Measurements from ENCODE around the gene GRM3. TPM values are rescaled to one million over a fixed set of nuclear protein-coding genes. Genes with fewer than 3 reads are reported as not detected.

The GRM3 gene
- not detected in 2 replicates for total RNA-seq

GRCh38 chr7:86643561-86644281, at the start of gene GRM3:
Gene GRM3, plus strand, starts transcription at chr7:86643909. Its CDS starts 121,237 bp downstream, at chr7:86765146.

